CD8-positive, alpha-beta memory T cell (primary cell): ENCODE measurements around the gene KRT85. TPM values are rescaled to one million over a fixed set of nuclear protein-coding genes. Genes with fewer than 3 reads are reported as not detected.

Experiments
- CTCF ChIA-PET: fragments of 350-600 bp; sonication (Branson Sonifier 250); formaldehyde crosslinking; loops from one replicate; lab custom pipeline; 2021; ENCODE audit warnings: antibody characterized with exemption; lab: Charles Lee
- POLR2A ChIA-PET: fragments of 350-600 bp; sonication (Branson Sonifier 250); formaldehyde crosslinking; loops from one replicate; lab custom pipeline; 2021; ENCODE audit warnings: antibody characterized with exemption; lab: Charles Lee
- DNase-seq, 5 donors: peaks; one replicate each; pipeline versions ENCODE4 v3.0.0 to v3.0.0-alpha.2; 2020 to 2022; ENCODE audit warnings: mixed read lengths in 1 of 5
- H3K27ac ChIP-seq: one replicate; pipeline ENCODE4 v1.7.0; 2013; ENCODE audit warnings: low read depth, mild to moderate bottlenecking, low read length, moderate library complexity
- H3K27me3 ChIP-seq: 2 replicates; pipeline ENCODE4 v1.7.0; 2013; ENCODE audit warnings: low read length, mild to moderate bottlenecking; ENCODE audit not compliant: insufficient read depth, poor library complexity, severe bottlenecking
- H3K36me3 ChIP-seq: 2 replicates; pipeline ENCODE4 v1.7.0; 2013; ENCODE audit warnings: mild to moderate bottlenecking, low read length, moderate library complexity; ENCODE audit not compliant: insufficient read depth
- H3K4me1 ChIP-seq: 2 replicates; pipeline ENCODE4 v1.7.0; 2013; ENCODE audit warnings: mild to moderate bottlenecking, low read length, moderate library complexity; ENCODE audit not compliant: insufficient read depth
- H3K4me3 ChIP-seq: 2 replicates; pipeline ENCODE4 v1.7.0; 2013; ENCODE audit warnings: mild to moderate bottlenecking, low read length
- H3K9me3 ChIP-seq: 2 replicates; pipeline ENCODE4 v1.7.0; 2013; ENCODE audit warnings: mild to moderate bottlenecking, low read length
- H3K27ac Mint-ChIP-seq, 8 donors: one replicate each; pipeline ENCODE4 v1.8.0; 2020 to 2021; ENCODE audit warnings: mixed read lengths in 8 of 8, mild to moderate bottlenecking in 6 of 8, inconsistent platforms in 3 of 8, moderate library complexity in 3 of 8
- H3K27me3 Mint-ChIP-seq, 2 donors: one replicate each; pipeline ENCODE4 v1.8.0; 2020 to 2021; ENCODE audit warnings: mixed read lengths in 2 of 2, mild to moderate bottlenecking in 1 of 2, moderate library complexity in 1 of 2
- H3K36me3 Mint-ChIP-seq, 3 donors: one replicate each; pipeline ENCODE4 v1.8.0; 2020 to 2021; ENCODE audit warnings: mixed read lengths in 3 of 3, inconsistent platforms in 1 of 3, mild to moderate bottlenecking in 1 of 3
- H3K4me1 Mint-ChIP-seq, 3 donors: one replicate each; pipeline ENCODE4 v1.8.0; 2020 to 2021; ENCODE audit warnings: mixed read lengths in 3 of 3, inconsistent platforms in 1 of 3, mild to moderate bottlenecking in 1 of 3
- H3K4me3 Mint-ChIP-seq, 7 donors: one replicate each; pipeline ENCODE4 v1.8.0; 2020 to 2021; ENCODE audit warnings: mixed read lengths in 7 of 7, mild to moderate bottlenecking in 6 of 7, moderate library complexity in 4 of 7, inconsistent platforms in 2 of 7
- H3K9me3 Mint-ChIP-seq, 5 donors: one replicate each; pipeline ENCODE4 v1.8.0; 2020 to 2022; ENCODE audit warnings: mixed read lengths in 5 of 5, mild to moderate bottlenecking in 3 of 5, moderate library complexity in 2 of 5, inconsistent platforms in 1 of 5
- polyA plus RNA-seq: library from polyadenylated mRNA; unstranded; fragments of 300-500 nt; fragmentation: Illumina TruSeq; gene quantifications from one replicate; pipeline ENCODE4 v1.2.3, GENCODE V29; 2021
- total RNA-seq, 2 experiments: library from RNA; stranded (reverse); gene quantifications; one replicate each; pipeline ENCODE4 v1.2.3, GENCODE V29; 2021

KRT85 gene
- total and polyA plus RNA-seq, 3 experiments from 2014 or later = not detected

DNA sequence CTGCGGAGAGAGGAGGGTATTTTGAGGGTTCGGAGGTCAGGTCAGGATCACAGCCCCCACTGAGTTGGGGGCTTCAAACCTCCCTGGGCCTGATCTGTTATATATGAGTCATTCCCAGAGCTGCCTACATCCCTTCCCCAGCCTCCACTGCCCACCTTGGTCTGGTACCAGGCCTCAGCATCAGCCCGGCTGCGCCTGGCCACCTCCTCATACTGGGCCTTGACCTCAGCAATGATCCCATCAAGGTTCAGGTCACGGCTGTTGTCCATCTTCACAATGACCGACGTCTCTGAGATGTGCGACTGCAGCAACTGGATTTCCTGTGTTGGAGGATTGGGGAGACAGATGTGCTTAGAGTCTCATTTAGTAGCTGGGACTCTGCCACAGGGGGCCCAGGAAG, 13.9 kb upstream of the KRT85 start:
- POLR2A ChIA-PET = no interaction called here
- H3K4me3 Mint-ChIP-seq = no peak overlapping the region
- Histone ChIP-seq H3K4me1 (no peaks in the 10 kb centered on the region), H3K9me3 (no peaks in the 10 kb centered on the region), H3K36me3 (no peaks in the 10 kb centered on the region), H3K4me3 (no peak overlapping the region), H3K27ac (no peak overlapping the region), H3K27me3 (no peaks in the 10 kb centered on the region)
- peaks cover 6 to 19% (median 16%) of the 10 kb centered on the region in 3 donors for H3K4me1 Mint-ChIP-seq
- H3K27me3 Mint-ChIP-seq = peaks cover 11 to 18% of the 10 kb centered on the region in 2 donors
- DNase-seq = no peak
- H3K27ac Mint-ChIP-seq = peak overlapping the region in 1 of 8 donors; percentile 15
- H3K36me3 Mint-ChIP-seq = no peaks in the 10 kb centered on the region
- CTCF ChIA-PET = interaction anchor here (2.0 kb wide), 1 partner anchor 10 kb away, joined by 4 read pairs; no protein-coding TSS in a partner anchor
- H3K9me3 Mint-ChIP-seq = no peaks in the 10 kb centered on the region

DNA sequence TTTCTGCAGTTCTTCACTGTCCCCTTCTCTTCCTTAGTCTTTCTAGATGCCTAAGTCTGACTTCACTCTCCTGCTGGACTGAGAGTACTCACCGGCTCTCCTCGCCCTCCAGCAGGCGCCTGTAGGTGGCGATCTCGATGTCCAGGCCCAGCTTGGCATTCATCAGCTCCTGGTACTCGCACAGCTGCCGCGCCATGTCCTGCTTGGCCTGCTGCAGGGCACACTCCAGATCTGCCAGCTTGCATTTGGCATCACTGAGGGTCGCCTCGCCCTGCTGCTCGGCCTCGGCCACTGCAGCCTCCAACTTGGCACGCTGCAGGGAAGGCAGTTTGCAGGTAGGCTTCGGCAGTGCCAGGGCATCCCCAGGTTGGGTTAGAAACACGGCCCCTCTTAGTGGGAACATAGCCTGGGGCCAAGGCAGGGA, 13.0 kb upstream of the KRT85 start:
- Histone ChIP-seq H3K36me3 (no peaks in the 10 kb centered on the region), H3K4me1 (no peaks in the 10 kb centered on the region), H3K4me3 (no peak overlapping the region), H3K27me3 (no peaks in the 10 kb centered on the region), H3K27ac (no peak overlapping the region), H3K9me3 (no peaks in the 10 kb centered on the region)
- H3K4me1 Mint-ChIP-seq = peaks cover 6 to 19% (median 16%) of the 10 kb centered on the region in 3 donors
- no peak overlapping the region for H3K4me3 Mint-ChIP-seq
- ChIA-PET CTCF (interaction anchor here (2.0 kb wide), 1 partner anchor 9 kb away, joined by 4 read pairs; no protein-coding TSS in a partner anchor), POLR2A (no interaction called here)
- no peak overlapping the region for H3K27ac Mint-ChIP-seq
- H3K27me3 Mint-ChIP-seq = peaks cover 11 to 21% of the 10 kb centered on the region in 2 donors
- DNase-seq = no peak
- H3K36me3 Mint-ChIP-seq = no peaks in the 10 kb centered on the region
- H3K9me3 Mint-ChIP-seq = no peaks in the 10 kb centered on the region

DNA sequence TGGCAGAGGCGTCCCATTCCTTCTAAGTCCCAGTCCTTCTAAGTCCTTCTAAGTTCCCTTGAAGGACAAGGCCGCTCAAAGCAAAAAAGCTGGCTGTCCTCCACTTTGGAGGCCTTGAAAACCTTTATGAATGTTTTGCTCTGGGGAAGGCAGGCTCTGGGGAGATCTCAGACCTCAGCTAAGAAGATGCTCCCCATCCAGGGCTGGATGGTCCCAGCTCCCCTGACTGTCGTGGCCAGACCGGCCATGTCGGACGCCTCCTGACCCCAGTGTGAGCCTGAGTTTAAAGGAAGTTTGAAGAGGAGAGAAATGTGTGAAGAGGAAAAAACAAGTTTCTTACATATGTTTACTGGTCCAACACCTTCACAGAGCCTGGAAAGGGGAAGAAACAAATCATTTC, 12.3 kb upstream of the KRT85 start:
- Mint-ChIP-seq H3K9me3 (peaks cover 0 to 2% (median 0%) of the 10 kb centered on the region in 5 donors), H3K36me3 (no peaks in the 10 kb centered on the region), H3K27me3 (peaks cover 11 to 21% of the 10 kb centered on the region in 2 donors), H3K4me3 (no peak overlapping the region), H3K4me1 (peaks cover 6 to 19% (median 16%) of the 10 kb centered on the region in 3 donors), H3K27ac (peak overlapping the region in 1 of 8 donors; percentile 26)
- no peaks in the 10 kb centered on the region for H3K9me3 ChIP-seq
- no peaks in the 10 kb centered on the region for H3K36me3 ChIP-seq
- POLR2A ChIA-PET = no interaction called here
- H3K27me3 ChIP-seq = no peaks in the 10 kb centered on the region
- no peak for DNase-seq
- CTCF ChIA-PET = no interaction called here
- no peak overlapping the region for H3K27ac ChIP-seq
- H3K4me1 ChIP-seq = no peaks in the 10 kb centered on the region
- H3K4me3 ChIP-seq = no peak overlapping the region

DNA sequence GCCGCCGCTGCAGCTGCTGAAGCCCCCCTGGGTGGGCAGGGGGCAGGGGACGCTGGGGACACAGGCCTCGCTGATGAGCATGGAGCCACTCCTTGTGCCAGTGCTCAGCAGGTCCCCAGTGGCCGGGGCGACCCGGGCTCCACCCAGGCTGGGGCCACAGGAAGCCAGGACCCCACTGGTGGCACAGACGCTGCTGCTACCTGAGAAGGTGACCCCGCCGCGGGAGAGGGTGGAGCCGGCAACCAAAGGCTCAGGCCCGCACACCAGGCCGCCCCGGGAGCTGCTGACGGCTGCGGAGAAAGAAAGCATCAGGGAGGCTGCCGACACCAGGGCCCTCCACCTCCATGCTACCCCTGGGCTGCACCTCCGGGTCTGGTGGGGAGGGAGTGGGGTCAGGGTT, 10.8 kb upstream of the KRT85 start:
- no peaks in the 10 kb centered on the region for H3K36me3 Mint-ChIP-seq
- H3K4me3 Mint-ChIP-seq = no peak overlapping the region
- H3K4me3 ChIP-seq = no peak overlapping the region
- H3K27me3 Mint-ChIP-seq = peaks cover 11 to 21% of the 10 kb centered on the region in 2 donors
- ChIA-PET CTCF (no interaction called here), POLR2A (no interaction called here)
- H3K27me3 ChIP-seq = no peaks in the 10 kb centered on the region
- no peaks in the 10 kb centered on the region for H3K9me3 ChIP-seq
- no peak overlapping the region for H3K27ac Mint-ChIP-seq
- H3K36me3 ChIP-seq = no peaks in the 10 kb centered on the region
- H3K9me3 Mint-ChIP-seq = peaks cover 6 to 12% (median 9%) of the 10 kb centered on the region in 5 donors
- DNase-seq = no peak
- H3K27ac ChIP-seq = no peak overlapping the region
- peaks cover 5 to 14% (median 14%) of the 10 kb centered on the region in 3 donors for H3K4me1 Mint-ChIP-seq
- no peaks in the 10 kb centered on the region for H3K4me1 ChIP-seq

DNA sequence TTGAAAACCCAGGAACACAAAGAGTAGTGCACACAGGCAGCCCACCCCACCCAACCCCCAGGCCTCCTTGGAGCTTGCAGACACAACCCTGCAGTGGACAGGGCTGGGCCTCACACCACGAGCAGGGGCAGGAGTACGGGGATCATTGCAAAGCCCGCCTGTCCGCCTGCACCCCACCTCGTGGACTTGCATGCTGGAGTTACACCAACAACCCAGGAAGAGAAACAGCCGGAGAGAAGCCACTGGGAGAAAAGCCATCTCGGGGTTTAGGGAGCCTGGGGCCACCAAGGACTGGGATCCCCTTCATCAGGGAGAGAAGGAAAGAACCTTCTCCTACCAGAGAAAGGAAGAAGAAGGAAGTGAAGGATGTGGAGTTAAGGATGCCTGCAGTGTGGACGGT, 10.0 kb upstream of the KRT85 start:
- no peaks in the 10 kb centered on the region for H3K27me3 ChIP-seq
- peaks cover 0 to 6% (median 6%) of the 10 kb centered on the region in 3 donors for H3K4me1 Mint-ChIP-seq
- H3K27me3 Mint-ChIP-seq = peaks cover 13 to 21% of the 10 kb centered on the region in 2 donors
- no peak overlapping the region for H3K4me3 ChIP-seq
- no peak overlapping the region for H3K4me3 Mint-ChIP-seq
- no peaks in the 10 kb centered on the region for H3K36me3 ChIP-seq
- ChIA-PET POLR2A (no interaction called here), CTCF (interaction anchor here (1.1 kb wide), 1 partner anchor 604 kb away, joined by 3 read pairs; no protein-coding TSS in a partner anchor)
- H3K36me3 Mint-ChIP-seq = no peaks in the 10 kb centered on the region
- H3K27ac ChIP-seq = no peak overlapping the region
- H3K27ac Mint-ChIP-seq = no peak overlapping the region
- no peak for DNase-seq
- H3K4me1 ChIP-seq = no peaks in the 10 kb centered on the region
- no peaks in the 10 kb centered on the region for H3K9me3 ChIP-seq
- peaks cover 6 to 12% (median 9%) of the 10 kb centered on the region in 5 donors for H3K9me3 Mint-ChIP-seq

DNA sequence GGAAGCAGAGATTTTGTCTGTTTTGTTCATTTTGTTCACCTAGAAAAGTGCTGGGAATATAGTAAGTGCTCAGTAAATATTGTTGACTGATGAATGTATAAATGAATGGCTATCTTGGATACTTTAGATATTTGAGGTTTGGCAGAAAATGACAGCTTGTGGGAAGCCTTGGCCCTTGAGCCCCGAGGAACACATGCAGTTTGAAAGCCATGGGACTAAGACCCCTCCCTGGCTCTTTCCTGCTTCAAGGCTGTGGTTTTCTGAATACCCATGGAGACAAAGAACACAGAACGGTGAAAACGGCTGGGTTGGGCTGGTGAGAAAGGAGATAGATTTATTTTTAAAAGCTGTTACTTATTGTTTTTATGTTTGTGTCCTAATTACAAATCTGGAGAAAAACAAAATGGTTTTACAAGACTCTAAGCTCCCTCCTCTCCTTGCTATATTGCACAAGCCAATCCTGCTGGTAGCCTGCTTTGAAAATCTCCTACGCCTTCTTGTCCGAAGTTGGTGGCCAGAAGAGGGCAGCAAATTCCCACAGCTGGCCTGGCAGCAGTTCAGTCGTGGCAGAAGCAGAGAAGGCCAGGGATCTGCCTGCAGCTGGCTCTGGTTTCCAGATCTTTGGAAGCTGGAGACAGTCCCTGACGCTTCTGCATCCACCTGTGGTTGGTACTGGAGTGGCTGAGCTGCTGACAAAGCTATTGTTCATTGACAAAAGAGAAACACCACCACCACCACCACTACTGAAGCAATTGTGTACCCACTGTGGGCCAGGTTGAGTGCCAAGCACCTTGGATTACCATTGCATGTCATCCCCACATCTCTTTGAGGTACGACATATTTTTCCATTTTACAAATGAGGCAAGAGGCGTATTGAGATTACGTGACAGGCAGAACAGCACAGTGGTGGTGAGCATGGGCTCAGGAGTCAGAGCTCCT, 5.2 kb upstream of the KRT85 start:
- peak in 3 of 5 donors; percentile 23 to 28 (median 23) for DNase-seq
- no peaks in the 10 kb centered on the region for H3K36me3 Mint-ChIP-seq
- no peaks in the 10 kb centered on the region for H3K36me3 ChIP-seq
- no peaks in the 10 kb centered on the region for H3K27me3 ChIP-seq
- H3K9me3 ChIP-seq = no peaks in the 10 kb centered on the region
- no peak overlapping the region for H3K27ac Mint-ChIP-seq
- H3K9me3 Mint-ChIP-seq = peaks cover 6 to 12% (median 9%) of the 10 kb centered on the region in 5 donors
- H3K4me3 ChIP-seq = no peak overlapping the region
- no peak overlapping the region for H3K4me3 Mint-ChIP-seq
- CTCF ChIA-PET = interaction anchor here (0.8 to 1.9 kb wide), 8 partner anchors 11 to 513 kb away, joined by 3 to 12 read pairs (median 4); no protein-coding TSS in a partner anchor
- H3K4me1 ChIP-seq = no peaks in the 10 kb centered on the region
- no peaks in the 10 kb centered on the region for H3K4me1 Mint-ChIP-seq
- POLR2A ChIA-PET = no interaction called here
- H3K27ac ChIP-seq = no peak overlapping the region
- H3K27me3 Mint-ChIP-seq = peaks cover 24 to 29% of the 10 kb centered on the region in 2 donors

DNA sequence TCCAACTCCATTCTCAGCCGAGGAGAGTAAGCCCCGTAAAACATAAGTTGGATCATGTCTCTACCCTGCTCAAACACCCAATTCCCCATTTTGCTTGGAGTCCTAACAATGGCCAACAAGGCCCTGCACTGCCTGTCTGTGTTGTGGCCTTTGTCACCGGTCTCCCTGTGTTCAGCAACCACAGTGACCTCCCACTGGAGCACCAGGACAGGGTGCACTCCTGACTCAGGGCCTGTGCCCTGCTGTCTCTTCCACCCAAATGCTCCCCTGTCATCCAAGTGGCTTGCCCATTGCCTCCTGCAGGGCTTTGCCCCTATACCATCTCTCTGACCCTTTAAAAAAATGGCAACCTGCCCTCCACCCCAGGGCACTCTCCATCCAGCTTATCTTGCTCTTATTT, 4.4 kb upstream of the KRT85 start:
- CTCF ChIA-PET = interaction anchor here (1.0 to 1.9 kb wide), 5 partner anchors 9 to 510 kb away, joined by 3 to 7 read pairs (median 6); no protein-coding TSS in a partner anchor
- no peaks in the 10 kb centered on the region for H3K27me3 ChIP-seq
- H3K27ac Mint-ChIP-seq = no peak overlapping the region
- no peaks in the 10 kb centered on the region for H3K9me3 ChIP-seq
- H3K4me1 Mint-ChIP-seq = no peaks in the 10 kb centered on the region
- no peak for DNase-seq
- peaks cover 23 to 29% of the 10 kb centered on the region in 2 donors for H3K27me3 Mint-ChIP-seq
- no peak overlapping the region for H3K4me3 Mint-ChIP-seq
- H3K4me1 ChIP-seq = no peaks in the 10 kb centered on the region
- POLR2A ChIA-PET = no interaction called here
- H3K27ac ChIP-seq = no peak overlapping the region
- H3K9me3 Mint-ChIP-seq = peaks cover 6 to 12% (median 9%) of the 10 kb centered on the region in 5 donors
- no peaks in the 10 kb centered on the region for H3K36me3 Mint-ChIP-seq
- no peak overlapping the region for H3K4me3 ChIP-seq
- no peaks in the 10 kb centered on the region for H3K36me3 ChIP-seq
